OCI-LY1 (cell line): ENCODE data around the gene CELSR2.

ENCODE experiments used
- CTCF ChIP-seq: fragments of 200-600 bp; sonication (generic), shearing (Covaris generic); IDR thresholded peaks from 2 replicates; pipeline ENCODE4 v1.5.1; 2017; ENCODE audit warnings: mild to moderate bottlenecking, antibody characterized with exemption, low read length, moderate library complexity, mixed read lengths
- EZH2 ChIP-seq: fragments of 200-600 bp; sonication (generic), shearing (Covaris generic); IDR thresholded peaks from 2 replicates; pipeline ENCODE4 v1.8.0; 2017; ENCODE audit warnings: borderline replicate concordance, mixed run types, mild to moderate bottlenecking, antibody characterized with exemption, low read length, moderate library complexity, mixed read lengths

- TF ChIP-seq CTCF (no peak), EZH2 (no peak)
Measured at GRCh38 chr1:109275706-109276345, 26.5 kb downstream of the CELSR2 start.
